ENCODE data around the gene IGLL1.
A peak's percentile ranks its signal among the peaks of the same experiment; 100 is the strongest.
"Not testable (repeated sequence)": the region's sequence is repeated elsewhere in the genome, so short reads cannot be mapped to it uniquely, and the experiment has no call there.

Gene IGLL1

GRCh38 chr22:23579870-23580575 is at the start of gene IGLL1:
TSS of gene IGLL1 (minus strand) at chr22:23580290. CDS start at chr22:23580190, 100 bp downstream.
- DNase-seq = no peak

GRCh38 chr22:23628056-23628743 is 48.1 kb upstream of the IGLL1 start:
- DNase-seq = not testable (repeated sequence)

GRCh38 chr22:23627401-23628055 is 47.4 kb upstream of the IGLL1 start:
- peak; percentile 32 for DNase-seq

GRCh38 chr22:23626286-23626975 is 46.3 kb upstream of the IGLL1 start:
- DNase-seq = no peak

GRCh38 chr22:23622634-23623033 is 42.5 kb upstream of the IGLL1 start:
- no peak for DNase-seq

- DNase-seq = not testable (repeated sequence)
Observed at GRCh38 chr22:23621916-23622315, 41.8 kb upstream of the IGLL1 start.

GRCh38 chr22:23621082-23621780 is 41.1 kb upstream of the IGLL1 start:
- no peak for DNase-seq

GRCh38 chr22:23613193-23613972 is 33.3 kb upstream of the IGLL1 start:
- no peak for DNase-seq

- no peak for DNase-seq
Observed at GRCh38 chr22:23609983-23610781, 30.1 kb upstream of the IGLL1 start.

GRCh38 chr22:23608583-23608982 is 28.5 kb upstream of the IGLL1 start:
- no peak for DNase-seq

GRCh38 chr22:23606204-23607131 is 26.4 kb upstream of the IGLL1 start:
- DNase-seq = no peak

GRCh38 chr22:23604939-23605712 is 25.0 kb upstream of the IGLL1 start:
- DNase-seq = no peak

GRCh38 chr22:23603266-23603665 is 23.2 kb upstream of the IGLL1 start:
- no peak for DNase-seq

GRCh38 chr22:23598805-23599518 is 18.9 kb upstream of the IGLL1 start:
- no peak for DNase-seq

GRCh38 chr22:23597576-23598268 is 17.6 kb upstream of the IGLL1 start:
- DNase-seq = not testable (repeated sequence)

- not testable (repeated sequence) for DNase-seq
Observed at GRCh38 chr22:23595904-23596303, 15.8 kb upstream of the IGLL1 start.

- DNase-seq = no peak
Observed at GRCh38 chr22:23591846-23592245, 11.8 kb upstream of the IGLL1 start.
